ENCODE measurements around the gene ALS2CL.

DNA sequence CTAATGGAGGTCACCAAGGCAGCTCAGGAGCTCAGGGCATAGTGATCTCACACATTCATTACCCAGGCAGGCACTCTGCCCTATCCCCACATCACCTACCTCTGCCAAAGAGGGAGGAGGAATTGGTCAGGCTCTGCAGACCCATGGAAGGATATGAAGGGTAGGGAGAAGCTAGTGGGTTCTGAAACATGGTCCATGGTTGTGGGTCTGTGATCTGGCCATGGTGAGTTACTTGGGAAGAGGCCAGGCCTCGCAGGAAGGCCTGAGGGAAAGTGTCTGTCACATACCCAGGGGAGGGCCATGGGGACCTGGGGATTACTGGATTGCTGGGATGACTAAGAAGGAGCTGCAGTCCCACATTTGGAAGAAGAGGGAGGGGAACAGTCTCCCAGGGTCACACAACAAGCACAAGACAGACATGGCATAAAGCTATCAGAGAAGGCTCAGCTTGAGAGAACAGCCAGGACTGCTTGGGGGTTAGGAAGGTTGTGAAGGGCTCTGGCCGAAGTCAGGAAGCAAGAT lies 25.6 kb upstream of the ALS2CL start:
- TF ChIP-seq, protein P1, sequence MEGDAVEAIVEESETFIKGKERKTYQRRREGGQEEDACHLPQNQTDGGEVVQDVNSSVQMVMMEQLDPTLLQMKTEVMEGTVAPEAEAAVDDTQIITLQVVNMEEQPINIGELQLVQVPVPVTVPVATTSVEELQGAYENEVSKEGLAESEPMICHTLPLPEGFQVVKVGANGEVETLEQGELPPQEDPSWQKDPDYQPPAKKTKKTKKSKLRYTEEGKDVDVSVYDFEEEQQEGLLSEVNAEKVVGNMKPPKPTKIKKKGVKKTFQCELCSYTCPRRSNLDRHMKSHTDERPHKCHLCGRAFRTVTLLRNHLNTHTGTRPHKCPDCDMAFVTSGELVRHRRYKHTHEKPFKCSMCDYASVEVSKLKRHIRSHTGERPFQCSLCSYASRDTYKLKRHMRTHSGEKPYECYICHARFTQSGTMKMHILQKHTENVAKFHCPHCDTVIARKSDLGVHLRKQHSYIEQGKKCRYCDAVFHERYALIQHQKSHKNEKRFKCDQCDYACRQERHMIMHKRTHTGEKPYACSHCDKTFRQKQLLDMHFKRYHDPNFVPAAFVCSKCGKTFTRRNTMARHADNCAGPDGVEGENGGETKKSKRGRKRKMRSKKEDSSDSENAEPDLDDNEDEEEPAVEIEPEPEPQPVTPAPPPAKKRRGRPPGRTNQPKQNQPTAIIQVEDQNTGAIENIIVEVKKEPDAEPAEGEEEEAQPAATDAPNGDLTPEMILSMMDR (IDR thresholded peaks at IDR 0.05) = no peak
- TF ChIP-seq POLR2A (IDR thresholded peaks at IDR 0.05) = no peak

Measured in ovary (tissue), 3 donors.